Colonic mucosa (tissue), 4 donors: Measurements from ENCODE around the gene CASP14. TPM values are rescaled to one million over a fixed set of nuclear protein-coding genes. Genes with fewer than 3 reads are reported as not detected.
"Not testable (repeated sequence)": the region's sequence is repeated elsewhere in the genome, so short reads cannot be mapped to it uniquely, and the experiment has no call there.

ENCODE experiments used
- DNase-seq: peaks from one replicate; pipeline ENCODE4 v3.0.0-alpha.2; 2020
- H3K27ac ChIP-seq: fragments of 200-600 bp; one replicate; pipeline ENCODE4 v1.8.0; 2021
- H3K27me3 ChIP-seq: fragments of 200-600 bp; one replicate; pipeline ENCODE4 v1.8.0; 2021
- H3K36me3 ChIP-seq: fragments of 200-600 bp; one replicate; pipeline ENCODE4 v1.8.0; 2021
- H3K4me1 ChIP-seq: fragments of 200-600 bp; one replicate; pipeline ENCODE4 v1.8.0; 2021; ENCODE audit warnings: mild to moderate bottlenecking
- H3K4me3 ChIP-seq: fragments of 200-600 bp; one replicate; pipeline ENCODE4 v1.8.0; 2021
- H3K9ac ChIP-seq, 2 donors: one replicate each; pipeline ENCODE4 v1.7.0; 2013; ENCODE audit warnings: control low read depth in 2 of 2, low read depth in 2 of 2, low read length in 2 of 2
- H3K9me3 ChIP-seq: fragments of 200-600 bp; one replicate; pipeline ENCODE4 v1.8.0; 2021
- CTCF ChIP-seq: fragments of 200-600 bp; IDR thresholded peaks from one replicate; pipeline ENCODE4 v1.8.0; 2022; ENCODE audit warnings: antibody characterized with exemption, mild to moderate bottlenecking
- intact Hi-C: fragments of 100-400 bp; cut with DNase I; formaldehyde crosslinking; loops from one replicate; pipeline ENCODE4 v1.14.1; 2022
- total RNA-seq, 2 donors: library from RNA; stranded (reverse); fragmentation: NEBNext Ultra II Directional in 1 of 2; extraction: Animal tissue kit (Norgen Biotek cat#: 25700) in 1 of 2; gene quantifications; one replicate each; pipeline ENCODE4 v1.2.1, GENCODE V29; 2021
- donor health status: healthy.
- donor health status: DM: no; HTN: no; CAD: no.
- donor health status: DM: no; HTN: no; CAD: no.

CASP14 gene
- total RNA-seq, 2 donors from 2014 or later: not detected

DNA sequence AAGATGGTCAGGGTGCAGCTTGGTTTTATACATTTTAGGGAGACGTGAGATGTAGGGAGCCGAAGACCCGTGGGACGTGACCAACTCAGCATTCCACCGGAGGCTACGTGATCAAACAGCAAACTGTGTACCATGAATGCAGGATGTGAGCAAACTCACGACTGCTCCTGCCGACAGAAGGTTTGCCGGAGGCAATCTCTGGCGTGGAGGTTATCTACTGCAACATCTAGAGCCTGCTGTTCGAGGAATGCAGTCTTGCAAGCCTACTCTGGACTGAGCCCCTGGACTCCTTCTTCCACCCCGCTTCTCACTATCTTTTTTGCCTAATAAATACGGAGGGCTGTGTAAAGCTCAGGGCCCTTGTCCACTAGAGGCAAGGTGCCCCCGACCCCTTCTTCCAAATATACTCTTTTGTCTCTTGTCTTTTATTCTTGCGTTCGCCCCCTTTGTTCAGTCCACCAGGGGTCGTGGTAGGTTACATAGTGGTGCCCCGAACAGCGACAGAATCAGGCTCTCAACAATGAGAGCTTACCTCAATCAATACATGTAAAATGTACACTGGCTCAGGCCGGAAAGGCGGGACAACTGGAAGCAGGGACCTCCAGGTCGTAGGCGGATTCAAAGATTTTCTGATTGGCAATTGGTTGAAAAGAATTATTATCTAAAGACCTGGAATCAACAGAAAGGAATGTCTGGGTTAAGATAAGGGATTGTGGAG lies 23.8 kb downstream of the CASP14 start:
- no peaks in the 10 kb centered on the region for H3K27me3 ChIP-seq
- intact Hi-C loops: no loop called here
- no peak for TF ChIP-seq CTCF
- no peak overlapping the region for H3K4me3 ChIP-seq
- H3K9me3 ChIP-seq: no peaks in the 10 kb centered on the region
- no peak overlapping the region for H3K27ac ChIP-seq
- DNase-seq: no peak
- no peaks in the 10 kb centered on the region for H3K36me3 ChIP-seq
- no peaks in the 10 kb centered on the region for H3K4me1 ChIP-seq
- H3K9ac ChIP-seq: no peak overlapping the region

DNA sequence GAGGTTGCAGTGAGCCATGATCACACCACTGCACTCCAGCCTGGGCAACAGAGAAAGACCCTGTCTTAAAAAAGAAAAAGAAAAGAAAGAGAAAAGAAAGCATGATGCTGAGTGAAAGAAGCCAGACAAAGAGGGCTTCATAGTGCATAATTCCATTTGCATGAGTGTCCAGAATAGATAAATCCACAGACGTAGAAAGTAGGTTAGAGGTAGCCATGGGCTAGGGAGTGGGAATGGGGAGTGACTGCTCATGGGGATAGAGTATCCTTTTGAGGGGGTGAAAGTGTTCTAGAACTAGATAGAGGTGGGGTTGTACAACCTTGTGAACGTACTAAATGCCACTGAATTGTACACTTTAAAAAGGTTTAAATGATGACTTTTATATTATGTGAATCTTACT lies 25.1 kb downstream of the CASP14 start:
- Histone ChIP-seq H3K9me3 (no peaks in the 10 kb centered on the region), H3K27ac (no peak overlapping the region), H3K36me3 (no peaks in the 10 kb centered on the region), H3K4me1 (no peaks in the 10 kb centered on the region), H3K27me3 (no peaks in the 10 kb centered on the region), H3K9ac (no peak overlapping the region), H3K4me3 (no peak overlapping the region)
- DNase-seq: no peak
- TF ChIP-seq CTCF: no peak
- intact Hi-C loops: no loop called here

DNA sequence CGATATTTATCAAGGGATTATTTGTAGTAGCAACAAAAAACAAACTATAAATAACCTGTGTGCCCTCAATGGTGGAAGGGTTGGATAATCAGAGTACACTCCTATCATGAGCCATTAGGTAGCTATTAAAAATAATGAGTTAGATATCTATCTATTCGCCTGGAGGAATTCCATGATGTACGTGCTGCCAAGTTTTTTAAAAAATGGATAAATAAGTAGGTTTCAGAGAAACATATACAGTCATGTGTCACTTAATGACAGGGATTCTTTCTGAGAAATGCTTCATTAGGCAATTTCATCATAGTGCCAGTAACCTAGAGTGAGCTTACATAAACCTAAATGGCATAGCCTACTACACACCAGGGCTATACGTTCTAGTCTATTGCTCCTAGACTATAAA lies 26.5 kb downstream of the CASP14 start:
- Histone ChIP-seq H3K36me3 (no peaks in the 10 kb centered on the region), H3K9me3 (no peaks in the 10 kb centered on the region), H3K27ac (no peak overlapping the region), H3K9ac (no peak overlapping the region), H3K4me3 (no peak overlapping the region), H3K4me1 (no peaks in the 10 kb centered on the region), H3K27me3 (no peaks in the 10 kb centered on the region)
- TF ChIP-seq CTCF: no peak
- intact Hi-C loops: no loop called here
- no peak for DNase-seq

DNA sequence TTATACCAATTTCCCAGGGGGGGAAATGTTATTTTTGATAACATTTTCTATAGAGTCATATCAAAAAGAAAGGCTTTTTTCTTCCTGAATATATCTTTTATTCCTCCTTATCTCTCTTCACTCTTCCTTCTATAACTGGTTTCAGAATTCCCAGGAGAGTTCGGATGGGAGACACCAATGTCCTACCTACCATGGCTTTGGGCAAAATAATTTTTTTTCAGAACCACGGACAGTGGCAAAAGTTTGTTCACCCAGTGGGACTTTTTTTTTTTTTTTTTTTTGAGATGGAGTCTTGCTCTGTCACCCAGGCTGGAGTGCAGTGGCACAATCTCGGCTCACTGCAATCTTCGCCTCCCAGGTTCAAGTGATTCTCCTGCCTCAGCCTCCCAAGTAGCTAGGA lies 30.7 kb downstream of the CASP14 start:
- H3K4me1 ChIP-seq, intact Hi-C loops, H3K27me3 ChIP-seq, H3K9me3 ChIP-seq, H3K27ac ChIP-seq, H3K36me3 ChIP-seq, DNase-seq, H3K4me3 ChIP-seq, H3K9ac ChIP-seq: not testable (repeated sequence)

DNA sequence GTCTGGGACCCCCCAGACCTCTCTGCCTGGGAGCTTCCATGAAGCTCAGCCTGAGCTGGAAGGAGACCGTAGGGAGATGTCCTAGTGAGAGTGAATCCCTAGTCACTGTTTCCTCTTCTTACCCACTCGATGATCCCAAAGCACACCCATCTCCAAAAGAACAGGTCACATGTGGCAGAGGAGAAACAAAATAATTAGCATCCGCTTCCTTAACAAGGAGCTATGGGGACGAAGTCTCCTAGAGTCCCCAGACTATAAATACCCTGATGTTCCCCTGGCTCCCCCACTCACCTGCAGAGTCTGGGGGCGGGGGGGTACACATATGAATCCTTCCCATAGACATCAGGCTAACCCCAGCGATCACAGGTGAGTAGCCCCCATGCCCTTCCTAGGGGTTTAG lies 32.6 kb downstream of the CASP14 start, which contains the start of gene OR1I1:
Gene OR1I1, plus strand, starts transcription at position 301 of the 400 bp plus-strand sequence. CDS start 4,855 bp downstream, outside the sequence.
- no peak for DNase-seq
- H3K4me1 ChIP-seq: no peaks in the 10 kb centered on the region
- H3K4me3 ChIP-seq: no peak within 1 kb of the TSS
- H3K9ac ChIP-seq: no peak within 1 kb of the TSS
- no peaks in the 10 kb centered on the region for H3K9me3 ChIP-seq
- no peaks in the 10 kb centered on the region for H3K36me3 ChIP-seq
- no peak for TF ChIP-seq CTCF
- H3K27me3 ChIP-seq: no peaks in the 10 kb centered on the region
- intact Hi-C loops: no loop called here
- no peak within 1 kb of the TSS for H3K27ac ChIP-seq

- no peak for DNase-seq
- Histone ChIP-seq H3K4me3 (no peak overlapping the region), H3K9me3 (no peaks in the 10 kb centered on the region), H3K27me3 (no peaks in the 10 kb centered on the region), H3K27ac (no peak overlapping the region), H3K36me3 (no peaks in the 10 kb centered on the region), H3K9ac (no peak overlapping the region), H3K4me1 (peaks cover 1% of the 10 kb centered on the region)
- intact Hi-C loops: no loop called here
- TF ChIP-seq CTCF: no peak
Observed at GRCh38 chr19:15087182-15087581, 37.9 kb downstream of the CASP14 start.
